HuH-7.5 (cell line): ENCODE measurements around the gene SKP2.
"Not testable (repeated sequence)": the region's sequence is repeated elsewhere in the genome, so short reads cannot be mapped to it uniquely, and the experiment has no call there.

Experiments used
- DNase-seq: peaks from one replicate; pipeline ENCODE4 v3.0.0; 2011; ENCODE audit warnings: low spot score

SKP2 gene

DNA sequence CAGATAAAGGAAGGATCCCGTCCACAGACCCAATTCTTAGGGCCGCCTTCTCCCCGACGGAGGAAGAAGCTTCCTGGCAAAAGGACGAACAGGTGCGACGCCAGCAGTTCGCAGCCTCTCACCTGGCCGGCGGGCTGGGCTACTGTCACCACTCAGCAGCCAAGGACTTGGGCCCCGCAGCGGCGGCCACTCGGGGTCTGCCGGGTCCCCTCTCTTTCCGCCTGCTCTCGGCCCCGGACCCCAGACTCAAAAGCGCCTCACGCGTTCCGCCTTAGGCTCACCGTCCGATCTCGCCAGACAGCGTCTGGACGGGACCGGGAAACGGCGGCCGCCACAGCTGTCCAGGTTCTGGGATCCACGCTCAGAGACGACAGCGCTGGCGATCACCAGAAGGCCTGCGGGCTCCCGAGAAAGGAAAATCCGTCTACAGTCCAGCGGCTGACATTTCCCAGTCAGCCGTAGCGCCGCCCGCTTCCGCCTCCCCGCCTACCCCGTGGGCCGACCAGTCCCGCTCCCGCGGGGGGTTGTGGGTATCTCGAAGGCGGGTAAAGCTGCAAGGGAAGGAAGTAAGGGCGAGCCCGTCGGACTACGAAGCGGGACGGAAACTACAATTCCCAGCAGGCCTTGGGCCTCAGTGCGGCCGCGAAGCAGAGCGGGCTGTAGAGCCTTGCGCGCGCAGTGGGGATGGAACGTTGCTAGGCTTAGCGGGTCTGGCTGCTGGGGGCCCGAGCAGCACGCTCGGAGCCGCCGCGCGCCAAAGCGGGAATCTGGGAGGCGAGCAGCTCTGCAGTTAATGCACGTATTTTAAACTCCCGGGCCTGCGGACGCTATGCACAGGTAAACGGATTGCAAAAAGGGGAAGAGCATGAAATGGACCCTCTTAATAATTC lies at the start of gene SKP2, which contains the start of gene LMBRD2:
Gene SKP2, plus strand, starts transcription at position 678 of the 890 bp plus-strand sequence. Its CDS starts 152 bp downstream, at position 830.
Gene LMBRD2, minus strand, starts transcription at position 454 of the 890 bp plus-strand sequence. CDS start 8,538 bp downstream, outside the sequence.
- DNase-seq = peak; percentile 87

DNA sequence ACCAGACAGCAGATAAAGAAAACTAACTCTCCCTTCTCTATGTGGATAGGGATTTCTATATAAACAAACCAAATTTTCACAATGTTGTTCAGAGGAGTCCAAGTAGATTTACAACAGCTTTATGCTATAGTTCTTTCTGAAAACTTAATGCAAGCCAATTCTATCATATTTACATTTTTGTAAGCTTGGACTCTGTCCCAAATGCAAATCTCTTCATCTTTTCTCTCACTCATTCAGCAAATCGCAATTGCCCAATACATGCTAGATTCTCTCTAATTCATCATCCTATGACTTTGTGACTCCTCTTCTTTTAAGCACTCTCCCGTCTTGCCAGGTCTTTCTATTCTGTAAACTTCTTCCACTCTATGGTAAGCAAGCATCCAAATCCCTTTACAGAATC lies 46.1 kb upstream of the SKP2 start:
- DNase-seq = no peak

DNA sequence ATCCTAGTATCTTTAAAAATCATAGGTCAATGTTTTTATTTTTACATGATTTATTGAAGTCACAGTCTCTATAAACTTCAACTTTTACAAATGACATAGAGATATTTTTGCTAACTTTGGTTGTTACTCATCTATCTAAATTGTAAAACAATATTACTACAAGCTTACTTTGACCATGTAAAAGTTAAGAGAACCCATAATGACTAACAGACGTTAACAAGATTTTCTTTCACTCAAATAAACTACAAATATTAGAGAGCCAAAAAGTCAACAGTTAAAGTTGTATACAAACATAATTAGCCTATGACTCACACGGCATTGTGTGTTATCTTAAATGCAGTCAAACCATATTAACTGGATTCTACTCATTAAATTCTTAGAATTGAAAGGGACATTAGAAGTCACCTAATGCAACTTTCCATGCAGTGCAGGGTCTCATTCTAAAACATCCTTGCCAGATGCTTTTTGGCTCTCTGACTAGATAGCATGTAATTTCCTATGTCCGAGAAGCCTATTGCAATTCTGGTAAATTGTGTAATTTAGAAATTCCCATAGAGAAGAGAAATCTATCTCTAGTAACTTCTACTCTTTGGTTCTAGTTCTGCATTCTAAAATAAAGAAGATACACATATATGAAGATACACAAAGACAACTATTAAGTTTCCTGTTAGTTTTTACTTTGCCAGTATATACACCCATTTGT lies 43.0 kb upstream of the SKP2 start:
- no peak for DNase-seq

DNA sequence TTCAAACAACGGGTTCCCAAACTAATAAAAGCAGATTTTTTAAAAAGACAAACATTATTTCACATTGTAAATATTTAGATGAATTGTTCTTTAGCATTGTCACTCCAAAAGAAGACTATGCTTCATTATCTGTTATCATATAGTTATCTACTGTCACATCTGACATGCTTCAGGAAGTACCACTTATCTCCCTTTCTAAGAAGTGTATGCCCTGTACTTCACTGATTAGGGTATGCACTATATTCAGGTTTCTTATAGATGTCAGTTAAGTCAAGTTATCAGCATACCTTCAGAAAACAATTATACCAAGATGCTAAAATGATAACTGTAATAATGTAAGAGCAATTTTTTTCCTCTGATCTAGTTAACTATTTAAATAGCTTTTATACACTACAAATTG lies 40.7 kb upstream of the SKP2 start:
- DNase-seq = no peak

DNA sequence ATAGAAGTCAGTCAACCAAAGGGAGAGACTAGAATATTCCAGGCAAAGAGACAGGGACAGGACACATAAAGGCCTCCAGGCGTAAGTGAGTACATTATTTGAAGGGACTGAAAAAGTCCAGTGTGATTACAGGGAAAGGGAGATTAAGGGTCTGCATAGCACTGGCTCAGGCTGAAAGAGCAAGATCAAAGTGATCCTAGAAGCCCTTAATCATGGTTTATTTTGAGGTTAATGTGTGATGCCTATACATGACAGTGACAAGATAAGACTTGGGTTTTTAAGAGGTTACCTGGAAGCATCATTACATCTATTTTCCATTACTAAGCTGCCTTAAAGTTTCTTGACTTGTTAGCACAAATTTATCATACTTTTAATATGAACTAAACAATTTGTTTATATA lies 26.0 kb upstream of the SKP2 start:
- no peak for DNase-seq

DNA sequence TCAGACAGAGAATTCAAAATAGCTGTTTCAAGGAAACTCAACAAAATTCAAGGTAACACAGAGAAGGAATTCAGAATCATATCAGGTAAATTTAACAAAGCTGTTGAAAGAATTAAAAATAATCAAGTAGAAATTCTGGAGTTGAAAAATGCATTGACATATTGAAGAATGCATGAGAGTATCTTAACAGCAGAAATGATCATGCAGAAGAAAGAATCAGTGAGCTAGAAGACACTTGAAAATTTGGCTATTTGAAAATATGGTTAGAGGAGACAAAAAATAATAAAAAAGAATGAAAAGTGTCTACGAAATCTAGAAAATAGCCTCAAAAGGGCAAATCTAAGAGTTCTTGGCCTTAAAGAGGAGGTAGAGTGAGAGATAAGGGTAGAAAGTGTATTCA lies 23.1 kb upstream of the SKP2 start:
- no peak for DNase-seq

DNA sequence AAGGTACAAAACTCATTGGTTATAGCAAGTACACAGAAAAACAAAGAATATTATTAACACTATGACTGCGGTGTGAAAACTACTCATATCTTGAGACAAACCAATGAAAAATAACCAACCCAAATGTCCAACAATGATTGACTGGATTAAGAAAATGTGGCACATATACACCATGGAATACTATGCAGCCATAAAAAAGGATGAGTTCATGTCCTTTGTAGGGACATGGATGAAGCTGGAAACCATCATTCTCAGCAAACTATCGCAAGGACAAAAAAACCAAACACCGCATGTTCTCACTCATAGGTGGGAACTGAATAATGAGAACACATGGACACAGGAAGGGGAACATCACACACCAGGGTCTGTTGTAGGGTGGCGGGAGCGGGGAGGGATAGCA lies 22.2 kb upstream of the SKP2 start:
- DNase-seq = not testable (repeated sequence)

DNA sequence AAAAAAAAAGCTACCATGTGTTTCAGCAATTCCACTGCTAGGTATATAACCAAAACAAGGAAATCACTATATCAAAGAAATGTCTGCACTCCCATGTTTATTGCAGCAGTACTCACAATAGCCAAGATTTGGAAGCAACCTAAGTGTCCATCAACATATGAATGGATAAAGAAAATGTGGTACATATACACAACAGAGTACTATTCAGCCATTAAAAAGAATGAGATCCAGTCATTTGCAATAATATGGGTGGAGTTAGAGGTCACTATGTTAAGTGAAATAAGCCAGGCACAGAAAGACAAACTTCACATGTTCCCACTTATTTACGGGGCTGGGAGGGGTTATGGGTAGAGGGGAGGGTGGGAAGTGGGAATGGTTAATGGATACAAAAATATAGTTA lies 18.9 kb upstream of the SKP2 start:
- DNase-seq = not testable (repeated sequence)

DNA sequence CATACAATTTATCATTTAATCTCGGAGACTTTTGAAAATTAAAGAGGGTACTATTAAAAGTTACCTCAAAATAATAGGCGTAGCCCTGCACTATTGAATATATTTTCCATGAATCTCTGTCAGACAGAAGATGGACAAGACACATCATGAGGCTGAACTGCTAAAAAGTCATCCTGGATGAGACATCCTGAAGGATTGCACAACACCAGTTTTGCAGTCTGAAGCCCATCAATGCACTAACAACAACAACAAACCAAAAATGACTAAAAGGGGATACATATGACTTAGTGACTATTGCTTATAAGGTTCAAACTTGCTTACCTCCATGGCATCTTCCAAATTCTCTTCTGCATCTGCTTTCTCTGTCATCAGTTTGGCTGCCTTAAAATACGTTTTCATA lies 15.9 kb upstream of the SKP2 start:
- DNase-seq = no peak

DNA sequence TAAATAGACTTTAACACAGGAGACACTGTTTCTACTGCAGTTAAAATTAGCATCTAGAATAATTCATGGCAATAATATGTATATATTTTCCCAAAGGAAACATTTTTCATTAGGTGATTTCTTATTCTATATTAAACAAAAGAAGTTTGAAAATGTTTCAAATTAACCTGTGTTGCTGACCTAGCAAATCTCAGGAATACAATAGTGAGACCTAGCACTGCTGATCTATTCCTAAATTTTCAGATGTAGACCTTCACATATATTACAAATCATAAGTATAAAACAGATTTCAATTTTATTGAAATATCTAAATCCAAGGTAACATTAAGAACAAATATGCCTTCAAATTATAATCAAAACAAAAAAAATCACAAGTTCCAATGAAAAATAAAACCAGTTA lies 15.3 kb upstream of the SKP2 start:
- DNase-seq = no peak

DNA sequence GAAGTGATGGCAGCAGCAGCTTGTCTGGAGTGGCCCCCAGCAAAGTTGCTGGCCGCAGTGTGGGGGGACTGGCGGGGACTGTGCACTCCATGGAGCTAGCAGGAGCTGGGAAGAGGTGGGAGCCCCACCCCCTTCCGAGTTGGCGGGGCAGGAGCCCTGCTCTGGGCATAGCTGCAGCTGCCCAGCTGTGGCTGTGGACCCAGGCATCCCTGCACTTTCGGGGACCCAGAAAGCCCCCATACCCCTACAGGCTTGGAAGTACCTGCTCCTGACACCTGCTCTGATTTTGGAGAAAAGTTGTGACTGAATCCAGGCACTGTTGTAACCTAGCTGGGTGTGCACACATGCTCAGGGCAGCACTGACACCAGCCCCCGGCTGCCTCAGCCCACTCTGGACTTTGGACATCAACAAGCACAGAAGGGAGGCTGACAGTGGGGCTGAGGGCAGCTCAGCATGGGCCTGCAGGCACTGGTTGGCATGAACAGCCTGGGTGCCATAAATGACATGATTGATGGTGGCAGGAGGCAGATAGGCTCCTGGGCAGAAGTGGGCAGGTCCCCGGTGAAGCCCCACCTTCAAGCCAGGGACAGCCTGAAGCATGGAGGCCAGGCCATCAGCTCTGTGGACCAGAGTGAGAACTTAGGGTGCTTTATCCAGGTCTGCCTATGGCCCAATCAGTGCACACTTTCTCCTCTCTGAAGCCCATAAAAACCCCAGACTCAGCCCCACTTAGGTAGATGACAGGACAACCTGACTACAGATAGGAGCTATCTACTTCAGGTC lies 12.8 kb upstream of the SKP2 start:
- DNase-seq = no peak

DNA sequence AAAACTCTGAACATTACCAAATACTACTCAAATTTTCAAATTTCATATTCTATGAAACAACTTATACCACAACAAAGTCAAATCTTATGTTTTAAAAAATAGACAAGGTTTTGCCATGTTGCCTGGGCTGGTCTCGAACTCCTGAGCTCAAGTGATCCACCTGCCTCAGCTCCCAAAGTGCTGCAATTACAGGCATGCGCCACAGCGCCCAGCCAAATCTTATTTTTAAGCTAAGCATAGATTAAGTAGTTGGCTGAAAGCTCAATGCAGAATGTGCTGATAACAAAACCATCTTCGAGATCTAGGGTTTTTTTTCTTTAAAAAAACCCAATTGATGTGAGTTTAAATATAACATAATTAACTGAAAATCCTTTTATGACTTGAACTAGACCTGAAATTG lies 6.6 kb upstream of the SKP2 start:
- DNase-seq = no peak

DNA sequence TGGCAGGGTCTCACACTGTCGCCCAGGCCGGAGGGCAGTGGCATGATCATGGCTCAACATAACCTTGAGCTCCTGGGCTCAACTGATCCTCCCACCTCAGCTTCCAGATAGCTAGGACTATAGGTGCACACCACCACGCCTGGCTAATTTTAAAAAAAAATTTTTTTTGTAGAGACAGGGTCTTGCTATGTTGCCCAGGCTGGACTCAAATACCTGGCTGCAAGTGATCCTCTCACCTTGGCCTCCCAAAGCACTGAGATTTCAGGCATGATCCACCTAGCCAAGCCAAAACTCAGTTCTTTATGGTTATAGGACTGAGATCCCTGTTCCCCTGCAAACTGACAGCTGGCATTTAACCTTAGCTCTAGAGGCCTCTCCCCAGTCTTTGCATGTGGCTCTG lies 5.5 kb upstream of the SKP2 start:
- no peak for DNase-seq

DNA sequence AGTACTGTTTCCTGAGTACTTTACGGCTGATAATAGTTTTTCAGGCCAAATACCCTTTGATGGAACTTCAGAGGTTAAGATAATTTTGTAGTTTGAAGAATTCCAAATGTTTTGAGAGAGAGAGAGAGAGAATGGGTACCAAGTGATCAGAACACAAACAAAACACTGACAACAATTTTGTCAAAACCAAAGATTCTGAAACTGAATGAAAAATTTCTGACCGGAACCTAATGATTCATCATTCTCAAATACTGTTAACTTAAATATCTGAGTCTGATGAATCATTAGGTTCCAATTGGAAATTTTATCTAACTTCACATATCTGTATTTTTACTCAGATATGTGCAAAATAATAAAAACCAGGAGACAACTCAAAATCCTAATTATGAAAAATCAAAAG lies 4.2 kb upstream of the SKP2 start:
- DNase-seq = no peak

DNA sequence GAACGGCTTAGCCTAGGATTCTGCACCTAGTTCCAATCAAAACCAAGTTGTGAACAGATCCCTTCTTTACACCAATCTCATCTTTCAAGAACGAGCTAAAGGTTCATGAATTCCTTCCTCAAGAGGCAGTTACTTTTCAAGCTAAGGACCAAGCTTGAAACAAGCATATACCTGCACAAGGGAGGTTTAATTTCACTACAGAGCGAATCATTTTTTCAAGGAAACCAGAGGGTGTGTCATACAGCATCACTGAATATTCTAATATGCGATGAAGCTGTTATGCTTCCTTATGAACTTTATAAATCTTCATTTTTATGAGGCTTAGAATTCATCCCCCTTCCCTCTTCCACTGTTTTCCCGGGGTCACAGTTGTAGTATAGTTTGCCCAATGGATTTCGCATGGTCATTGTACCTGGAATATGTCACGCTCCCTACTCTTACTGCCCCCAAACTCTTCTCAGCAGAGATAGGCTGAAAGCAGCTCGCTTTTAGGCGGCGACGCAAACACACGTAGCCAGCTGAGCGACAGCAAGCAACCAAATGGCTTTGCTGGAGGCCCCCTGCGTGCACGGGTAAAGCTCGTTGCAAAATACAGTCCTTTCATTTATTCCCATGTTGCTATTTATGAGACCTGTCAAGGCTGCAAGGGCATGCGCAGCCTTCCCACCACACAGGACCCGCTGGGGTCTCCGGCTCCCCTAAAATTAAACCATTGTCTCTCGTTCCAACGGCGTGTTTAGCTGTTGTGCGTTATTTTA lies 1.1 kb upstream of the SKP2 start:
- DNase-seq = peak; percentile 55

DNA sequence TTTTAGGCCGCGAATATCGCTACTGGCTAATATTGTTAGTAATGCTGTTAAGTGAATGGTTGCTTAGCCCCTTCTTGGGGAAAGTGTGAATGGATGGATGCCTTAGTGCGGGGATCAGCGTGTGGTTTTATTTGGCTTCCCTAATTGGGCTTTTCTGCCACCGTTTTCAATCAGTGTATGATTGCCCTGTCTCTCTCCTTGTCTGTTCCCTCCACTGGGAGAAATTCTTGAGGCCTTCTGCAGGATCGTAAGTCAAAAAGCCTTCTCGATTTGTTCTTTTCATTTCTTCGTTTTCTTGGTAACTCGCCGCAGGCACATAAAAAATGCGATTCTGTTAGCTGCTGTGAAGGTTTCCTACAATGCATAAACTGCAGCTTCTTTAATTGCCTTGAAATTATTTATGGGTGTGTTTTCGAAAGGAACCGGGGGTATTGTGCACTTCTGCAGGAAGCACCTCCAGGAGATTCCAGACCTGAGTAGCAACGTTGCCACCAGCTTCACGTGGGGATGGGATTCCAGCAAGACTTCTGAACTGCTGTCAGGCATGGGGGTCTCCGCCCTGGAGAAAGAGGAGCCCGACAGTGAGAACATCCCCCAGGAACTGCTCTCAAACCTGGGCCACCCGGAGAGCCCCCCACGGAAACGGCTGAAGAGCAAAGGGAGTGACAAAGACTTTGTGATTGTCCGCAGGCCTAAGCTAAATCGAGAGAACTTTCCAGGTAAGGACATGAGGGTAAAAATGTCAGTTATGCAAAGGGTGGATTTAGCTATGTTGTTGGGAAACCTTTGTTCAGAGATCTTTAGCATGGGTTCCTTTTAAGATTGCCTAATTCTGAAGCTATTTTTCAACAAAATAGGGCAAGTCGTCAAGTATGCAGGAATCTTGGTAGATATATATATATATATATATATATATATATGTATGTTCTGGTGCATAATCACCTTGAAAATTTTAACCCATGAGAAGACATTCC lies 700 bp downstream of the SKP2 start:
- peak; percentile 25 for DNase-seq

DNA sequence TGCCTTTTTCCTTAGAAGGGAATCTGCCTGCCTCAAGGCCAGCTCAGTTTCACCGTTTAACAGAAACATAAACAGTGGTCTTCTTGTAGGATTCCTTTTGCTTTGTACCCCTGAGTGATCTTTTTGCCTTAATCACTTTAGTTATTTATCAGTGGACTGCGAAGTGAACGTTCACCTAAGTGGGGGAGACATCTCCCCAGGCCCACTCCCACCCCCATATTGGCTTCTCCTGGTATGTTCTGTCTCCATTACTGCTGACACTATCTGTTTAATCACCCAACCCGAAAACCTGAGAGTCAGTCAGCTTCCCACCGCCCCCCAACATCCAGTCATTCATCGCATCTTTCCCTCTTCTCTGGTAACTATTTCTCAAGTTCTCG lies 1.4 kb downstream of the SKP2 start:
- no peak for DNase-seq

DNA sequence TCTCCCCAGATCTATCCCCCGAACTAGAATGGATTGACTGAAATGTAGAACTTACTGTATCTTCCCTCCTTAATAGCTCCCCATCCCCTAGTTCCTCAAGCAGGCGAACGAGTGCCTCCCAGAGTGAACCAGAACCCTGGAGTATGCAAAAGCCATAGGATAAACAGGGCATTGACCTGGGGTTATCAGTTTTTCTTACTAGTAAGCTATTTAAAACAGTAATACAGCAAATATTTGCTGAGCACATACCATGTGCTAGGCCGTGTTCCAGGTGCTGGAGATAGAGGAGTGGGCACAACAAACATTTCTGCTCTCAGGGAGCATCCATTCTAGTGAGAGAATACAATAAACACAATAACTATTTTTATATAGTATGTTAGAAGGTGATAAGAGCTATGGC lies 1.8 kb downstream of the SKP2 start:
- peak; percentile 59 for DNase-seq

DNA sequence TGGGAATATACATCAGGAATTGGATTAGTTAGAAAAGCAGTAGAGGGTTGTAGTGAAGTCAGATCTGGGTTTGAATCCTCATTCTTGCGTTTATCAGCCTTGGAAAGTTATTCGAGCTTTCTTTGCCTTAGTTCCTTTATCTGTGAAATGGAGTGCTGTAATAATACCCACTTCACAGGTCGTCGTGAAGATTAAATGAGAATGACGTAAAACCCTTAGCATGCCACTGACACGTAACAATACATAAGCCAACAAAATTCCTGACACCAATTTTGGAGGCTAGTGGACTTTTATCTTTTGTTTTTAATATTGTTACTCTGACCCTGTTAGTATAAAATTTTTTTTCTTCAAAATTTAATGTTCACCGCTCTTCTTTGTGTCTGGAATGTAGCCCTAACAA lies 3.4 kb downstream of the SKP2 start:
- no peak for DNase-seq

DNA sequence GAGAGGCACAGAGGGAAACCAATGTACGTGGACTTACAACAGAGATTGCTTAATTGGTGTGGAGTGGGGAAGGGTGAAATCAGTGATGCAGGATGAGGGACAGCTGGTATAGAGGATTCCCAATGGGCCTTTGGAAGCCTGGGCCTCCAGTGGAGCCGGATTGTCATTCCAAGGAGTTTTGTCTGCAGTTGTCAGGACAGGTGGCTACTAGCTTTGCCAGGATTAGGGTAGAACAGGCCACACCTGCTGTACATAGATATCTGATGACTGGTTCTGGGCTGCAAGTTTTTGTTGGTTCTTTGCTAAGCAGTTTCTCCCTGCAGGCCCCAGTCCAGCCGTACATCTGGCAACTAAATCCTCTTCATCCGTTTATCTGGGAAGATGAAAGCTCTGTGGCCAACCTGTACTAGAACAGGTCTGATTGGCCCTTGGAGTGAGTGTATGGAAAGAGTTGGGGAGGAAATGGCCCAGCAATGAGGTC lies 4.2 kb downstream of the SKP2 start:
- DNase-seq = no peak
